GM12872 (cell line): Measurements from ENCODE around the gene WDR1.
A peak's percentile ranks its signal among the peaks of the same experiment; 100 is the strongest.

Experiments
- CTCF ChIP-seq: IDR thresholded peaks from 3 replicates; pipeline ENCODE4 v1.5.1; 2011; ENCODE audit warnings: low read depth, mild to moderate bottlenecking, low read length, moderate library complexity; ENCODE audit not compliant: insufficient read depth

WDR1 gene

DNA sequence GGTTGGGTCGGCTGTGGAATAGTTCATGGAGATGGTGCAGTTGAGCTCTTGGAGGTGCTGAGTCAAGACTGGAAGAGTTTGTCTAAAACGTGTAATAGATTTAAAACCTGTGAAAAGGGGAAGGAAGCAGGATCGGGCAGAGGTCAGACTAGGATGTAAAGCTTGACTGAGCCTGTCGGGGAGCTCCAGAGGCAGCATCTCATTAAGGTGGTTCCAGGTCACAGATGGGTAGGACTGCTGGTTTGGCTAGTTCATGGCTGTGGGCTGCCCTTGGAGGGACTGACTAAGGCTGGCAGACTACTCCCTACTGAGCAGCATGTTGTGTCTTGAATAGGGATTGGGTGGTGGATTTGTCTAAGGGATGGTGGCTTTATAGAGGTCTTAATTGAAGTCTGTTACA lies 28.4 kb upstream of the WDR1 start:
- TF ChIP-seq CTCF, result no peak

DNA sequence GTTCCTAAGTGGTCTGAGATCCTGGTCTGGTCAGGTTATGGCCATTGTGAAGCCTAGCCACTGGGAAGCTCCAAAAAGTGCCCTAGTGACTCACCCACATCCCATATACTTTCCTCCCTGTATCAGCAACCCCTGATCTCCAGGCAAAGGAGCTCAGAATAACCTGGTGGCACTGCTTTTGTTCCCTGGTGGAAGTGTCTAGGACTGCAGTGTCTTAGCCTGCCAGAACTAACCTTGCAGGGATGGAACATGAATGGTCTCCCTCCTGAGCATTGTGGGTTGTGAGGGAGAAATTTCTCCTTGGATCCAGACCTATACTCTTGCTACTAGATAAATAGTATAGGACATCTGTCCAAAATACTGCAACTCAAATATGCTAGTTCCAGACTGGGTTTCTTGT lies 27.9 kb upstream of the WDR1 start:
- TF ChIP-seq CTCF, result peak; percentile 17; the same call in 1 of the 3 replicates

GRCh38 chr4:10143171-10143570 lies 26.6 kb upstream of the WDR1 start:
- TF ChIP-seq CTCF, result no peak

DNA sequence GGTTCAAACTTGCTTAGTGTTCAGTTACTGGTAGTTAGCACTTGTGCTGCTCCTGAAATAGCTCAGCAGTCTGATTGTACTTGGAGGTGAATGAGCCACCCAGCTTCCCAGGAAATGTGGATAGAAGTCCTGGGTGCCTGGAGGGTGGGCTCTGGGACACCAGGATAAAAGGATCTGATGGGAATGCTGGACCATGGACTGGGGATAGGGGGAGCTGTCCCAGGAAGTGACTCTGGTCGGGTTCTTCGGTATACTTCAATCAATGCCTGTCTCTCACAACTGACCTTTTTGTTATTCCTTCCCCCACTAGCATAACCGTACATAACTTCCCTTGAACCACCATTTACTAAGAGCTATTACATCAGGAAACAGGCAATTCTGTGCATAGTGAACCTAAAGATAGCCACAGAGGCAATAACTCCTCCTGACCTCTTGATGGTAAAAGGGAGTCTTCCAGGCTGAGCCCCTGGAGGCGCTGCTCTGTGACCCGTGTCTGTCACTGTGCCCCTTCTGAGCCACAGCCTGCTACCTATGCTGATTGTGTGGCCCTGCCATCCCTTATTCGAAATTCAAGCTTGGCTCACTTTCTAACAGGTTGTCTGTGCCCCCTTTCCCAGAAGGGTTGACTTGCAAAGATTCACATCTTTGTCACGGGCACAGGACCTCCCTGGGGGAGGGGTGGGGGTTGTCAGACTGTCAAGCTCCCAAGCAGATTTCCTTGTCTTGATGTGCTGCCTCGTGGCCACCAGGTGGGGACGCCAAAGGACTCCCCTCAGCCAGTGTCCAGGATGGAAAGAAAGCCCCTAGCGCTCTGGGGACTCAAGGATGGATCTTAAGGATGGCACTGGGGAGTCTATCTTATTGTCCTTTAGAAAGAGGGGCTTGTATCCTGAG lies 24.5 kb upstream of the WDR1 start:
- TF ChIP-seq CTCF, result 0 out of 3 replicates have a peak, but pooled peaks have one; percentile 24

GRCh38 chr4:10139518-10139917 lies 22.9 kb upstream of the WDR1 start:
- no peak for TF ChIP-seq CTCF

- no peak for TF ChIP-seq CTCF
Observed at GRCh38 chr4:10135260-10135659, 18.7 kb upstream of the WDR1 start.

- no peak for TF ChIP-seq CTCF
Observed at GRCh38 chr4:10134141-10134540, 17.5 kb upstream of the WDR1 start.
